A549 (cell line): ENCODE data around the gene ADAP2. TPM values are rescaled to one million over a fixed set of nuclear protein-coding genes. Genes with fewer than 3 reads are reported as not detected.

ENCODE experiments used
- ATAC-seq, 2 experiments: fragments of 200-7000 bp in 1 of 2; fragments of >200 bp in 1 of 2; cut with Nextera tagmentation in 1 of 2; cut with Tn5 transposase in 1 of 2; 3 replicates each; pipeline versions ENCODE4 v1.8.0 to v1.9.1; 2018 to 2020; ENCODE audit warnings: mild to moderate bottlenecking in 1 of 2, moderate library complexity in 1 of 2
- CTCF ChIA-PET: fragments of 300-600 bp; sonication (Branson Sonifier 250); formaldehyde crosslinking; extraction: SDS; loops from one replicate; lab custom pipeline; 2021; ENCODE audit warnings: antibody characterized with exemption, inconsistent platforms; lab: Yijun Ruan, JAX
- POLR2A ChIA-PET: fragments of 350-600 bp; formaldehyde crosslinking; extraction: SDS; loops from one replicate; lab custom pipeline; 2021; ENCODE audit warnings: antibody characterized with exemption, inconsistent platforms; lab: Yijun Ruan, JAX
- DNase-seq, 2 experiments: peaks; one replicate each; pipeline versions ENCODE4 v3.0.0 to v3.0.0-alpha.2; 2011 to 2016; ENCODE audit warnings: low read depth in 1 of 2, low spot score in 1 of 2
- FAIRE-seq: peaks from 2 replicates; lab custom pipeline; 2011; peaks lifted over from hg19 to GRCh38; lab: Jason Lieb, UNC
- H3K27ac ChIP-seq, 2 experiments: fragments of >200 bp; sonication (Bioruptor Twin); formaldehyde crosslinking; 3 replicates each; pipeline ENCODE4 v1.5.1; 2016 to 2017
- H3K4me1 ChIP-seq: fragments of >200 bp; sonication (Bioruptor Twin); formaldehyde crosslinking; 3 replicates; pipeline ENCODE4 v1.6.1; 2016
- H3K4me2 ChIP-seq: fragments of >200 bp; sonication (Bioruptor Twin); formaldehyde crosslinking; 3 replicates; pipeline ENCODE4 v1.6.1; 2016
- H3K4me3 ChIP-seq: fragments of >200 bp; sonication (Bioruptor Twin); formaldehyde crosslinking; 3 replicates; pipeline ENCODE4 v1.5.1; 2016
- H3K9me3 ChIP-seq: fragments of >200 bp; sonication (Bioruptor Twin); formaldehyde crosslinking; 3 replicates; pipeline ENCODE4 v1.6.1; 2016
- CBX2 ChIP-seq: fragments of 200-600 bp; sonication (generic); IDR thresholded peaks from 2 replicates; pipeline ENCODE4 v1.6.1; 2016; ENCODE audit warnings: low read depth, mild to moderate bottlenecking, borderline replicate concordance
- CBX8 ChIP-seq: fragments of 200-600 bp; sonication (generic); IDR thresholded peaks from 2 replicates; pipeline ENCODE4 v1.6.1; 2016
- E2F6 ChIP-seq: IDR thresholded peaks from 2 replicates; pipeline ENCODE4 v1.6.1; 2012; ENCODE audit warnings: low read depth, borderline replicate concordance
- EHF ChIP-seq: fragments of 250-450 bp; sonication (Bioruptor Pico); IDR thresholded peaks from 2 replicates; pipeline ENCODE4 v1.5.0; 2020; ENCODE audit warnings: mild to moderate bottlenecking
- EHMT2 ChIP-seq: fragments of 200-600 bp; sonication (generic); IDR thresholded peaks from 2 replicates; pipeline ENCODE4 v1.6.1; 2016; ENCODE audit warnings: antibody characterized with exemption, low read depth, mild to moderate bottlenecking, moderate library complexity
- EP300 ChIP-seq, 2 experiments: fragments of >200 bp; sonication (Bioruptor Twin); formaldehyde crosslinking; IDR thresholded peaks; 2 replicates in 1 of 2; 3 replicates in 1 of 2; pipeline ENCODE4 v1.6.1; 2016 to 2017
- ESRRA ChIP-seq: fragments of 150-350 bp; IDR thresholded peaks from 2 replicates; pipeline ENCODE4 v1.6.1; 2014; ENCODE audit warnings: mild to moderate bottlenecking, low read length, borderline replicate concordance
- FOXS1 ChIP-seq: fragments of 250-450 bp; sonication (Bioruptor Pico); IDR thresholded peaks from 2 replicates; pipeline ENCODE4 v1.5.0; 2020; ENCODE audit warnings: mild to moderate bottlenecking, moderate library complexity
- HDAC2 ChIP-seq: fragments of 200-600 bp; sonication (generic); IDR thresholded peaks from 2 replicates; pipeline ENCODE4 v1.6.1; 2016
- HOXB5 ChIP-seq: fragments of 250-450 bp; sonication (Bioruptor Pico); IDR thresholded peaks from 2 replicates; pipeline ENCODE4 v1.5.0; 2020; ENCODE audit warnings: mild to moderate bottlenecking, moderate library complexity
- JUN ChIP-seq, 2 experiments: fragments of >200 bp; sonication (Bioruptor Twin); formaldehyde crosslinking; IDR thresholded peaks; 2 replicates in 1 of 2; 3 replicates in 1 of 2; pipeline ENCODE4 v1.6.1; 2016 to 2017
- MAFK ChIP-seq: fragments of 450-650 bp; IDR thresholded peaks from 2 replicates; pipeline ENCODE4 v1.6.1; 2014; ENCODE audit not compliant: partially characterized antibody
- NPAS2 ChIP-seq: fragments of 250-450 bp; sonication (Bioruptor Pico); IDR thresholded peaks from 2 replicates; pipeline ENCODE4 v1.8.0; 2022; ENCODE audit warnings: mild to moderate bottlenecking, moderate library complexity, borderline replicate concordance
- NR3C1 ChIP-seq: fragments of >200 bp; sonication (Bioruptor Twin); formaldehyde crosslinking; IDR thresholded peaks from 3 replicates; pipeline ENCODE4 v1.6.1; 2017
- POLR2A ChIP-seq: IDR thresholded peaks from 2 replicates; pipeline ENCODE4 v1.6.1; 2012; ENCODE audit warnings: mild to moderate bottlenecking, low read length
- RAD21 ChIP-seq, 2 experiments: fragments of >200 bp in 1 of 2; sonication (Bioruptor Twin) in 1 of 2; formaldehyde crosslinking in 1 of 2; IDR thresholded peaks in 1 of 2; conservative IDR thresholded peaks in 1 of 2; 2 replicates in 1 of 2; 3 replicates in 1 of 2; pipeline ENCODE4 v1.6.1; 2012 to 2018; ENCODE audit warnings: inconsistent platforms in 1 of 2
- RFX5 ChIP-seq: fragments of 450-650 bp; IDR thresholded peaks from 2 replicates; pipeline ENCODE4 v1.7.1; 2014; ENCODE audit warnings: antibody characterized with exemption, mild to moderate bottlenecking, moderate library complexity
- SMC3 ChIP-seq: fragments of >200 bp; sonication (Bioruptor Twin); formaldehyde crosslinking; IDR thresholded peaks from 3 replicates; pipeline ENCODE4 v1.6.1; 2018; ENCODE audit warnings: inconsistent platforms
- USF2 ChIP-seq: fragments of 450-650 bp; IDR thresholded peaks from 2 replicates; pipeline ENCODE4 v1.6.1; 2014; ENCODE audit warnings: antibody characterized with exemption
- ZFP36 ChIP-seq: fragments of 450-650 bp; IDR thresholded peaks from 2 replicates; pipeline ENCODE4 v1.6.1; 2014; ENCODE audit warnings: borderline replicate concordance; ENCODE audit not compliant: partially characterized antibody
- WGBS: methylation state at CpG from one replicate; pipeline ENCODE4 v1.1.6; 2017; ENCODE audit errors: missing lambda C conversion rate; 5-methylcytosine and 5-hydroxymethylcytosine counted together
- polyA plus RNA-seq, 4 experiments: library from polyadenylated mRNA; depleted of rRNA in 3 of 4; stranded (reverse); fragments of >200 nt; fragmentation: RNase III in 1 of 4; extraction: RNeasy Plus Mini Kit Qiagen cat#74134 plus additional on column Dnase treatment in 1 of 4; gene quantifications; 2 replicates in 3 of 4; 3 replicates in 1 of 4; pipeline ENCODE4 v1.2.3, GENCODE V29; 2011 to 2017
- TF ChIP-seq, protein P1 (sequence below): fragments of 200-600 bp; sonication (generic); IDR thresholded peaks from 2 replicates; pipeline ENCODE4 v1.6.1; 2016; ENCODE audit warnings: antibody characterized with exemption, mild to moderate bottlenecking, moderate library complexity
- TF ChIP-seq, protein P2 (sequence below): IDR thresholded peaks from 2 replicates; pipeline ENCODE4 v1.6.1; 2012
- TF ChIP-seq, protein P3 (sequence below): fragments of 150-350 bp; IDR thresholded peaks from 2 replicates; pipeline ENCODE4 v1.6.1; 2014; ENCODE audit warnings: low read depth, mild to moderate bottlenecking, low read length

Gene ADAP2
- polyA plus RNA-seq, 2 of the 4 experiments (the other 2 are of a cell fraction) = 3.9 to 4.5 TPM

GRCh38 chr17:30950669-30951399 lies 29.1 kb downstream of the ADAP2 start:
- Histone ChIP-seq H3K9me3 (no peaks in the 10 kb centered on the region), H3K4me1 (peaks cover 11% of the 10 kb centered on the region), H3K27ac (0 out of 6 replicates have a peak overlapping the region, but pooled peaks of 1 of the 2 experiments have one; percentile 4), H3K4me2 (peak overlapping the region; percentile 15; the same call in 1 of the 3 replicates), H3K4me3 (no peak overlapping the region)
- 70% methylated on average over 9 of the region's 9 CpGs for WGBS
- ATAC-seq = peak; percentile 69 to 85
- no peak for FAIRE-seq
- DNase-seq = peak in 1 of 2 experiments; percentile 81
- POLR2A ChIA-PET = no interaction called here
- TF ChIP-seq CBX2 (no peak), MAFK (peak; percentile 82)
- CTCF ChIA-PET = interaction anchor here (1.2 to 1.3 kb wide), 2 partner anchors 10 to 16 kb away, joined by 3 to 6 read pairs; no protein-coding TSS in a partner anchor

GRCh38 chr17:30952638-30953393 lies 31.1 kb downstream of the ADAP2 start:
- ATAC-seq = no peak
- Histone ChIP-seq H3K4me3 (no peak overlapping the region), H3K9me3 (no peaks in the 10 kb centered on the region), H3K4me1 (peaks cover 11% of the 10 kb centered on the region), H3K27ac (no peak overlapping the region), H3K4me2 (no peak overlapping the region)
- CTCF ChIA-PET = interaction anchor here (0.8 to 1.8 kb wide), 6 partner anchors 9 to 572 kb away, joined by 3 to 6 read pairs (median 4); partner anchors contain the start of gene RNF135
- WGBS = 84% methylated on average over 9 of the region's 9 CpGs
- no peak for TF ChIP-seq NR3C1
- no peak for DNase-seq
- FAIRE-seq = no peak
- POLR2A ChIA-PET = no interaction called here

DNA sequence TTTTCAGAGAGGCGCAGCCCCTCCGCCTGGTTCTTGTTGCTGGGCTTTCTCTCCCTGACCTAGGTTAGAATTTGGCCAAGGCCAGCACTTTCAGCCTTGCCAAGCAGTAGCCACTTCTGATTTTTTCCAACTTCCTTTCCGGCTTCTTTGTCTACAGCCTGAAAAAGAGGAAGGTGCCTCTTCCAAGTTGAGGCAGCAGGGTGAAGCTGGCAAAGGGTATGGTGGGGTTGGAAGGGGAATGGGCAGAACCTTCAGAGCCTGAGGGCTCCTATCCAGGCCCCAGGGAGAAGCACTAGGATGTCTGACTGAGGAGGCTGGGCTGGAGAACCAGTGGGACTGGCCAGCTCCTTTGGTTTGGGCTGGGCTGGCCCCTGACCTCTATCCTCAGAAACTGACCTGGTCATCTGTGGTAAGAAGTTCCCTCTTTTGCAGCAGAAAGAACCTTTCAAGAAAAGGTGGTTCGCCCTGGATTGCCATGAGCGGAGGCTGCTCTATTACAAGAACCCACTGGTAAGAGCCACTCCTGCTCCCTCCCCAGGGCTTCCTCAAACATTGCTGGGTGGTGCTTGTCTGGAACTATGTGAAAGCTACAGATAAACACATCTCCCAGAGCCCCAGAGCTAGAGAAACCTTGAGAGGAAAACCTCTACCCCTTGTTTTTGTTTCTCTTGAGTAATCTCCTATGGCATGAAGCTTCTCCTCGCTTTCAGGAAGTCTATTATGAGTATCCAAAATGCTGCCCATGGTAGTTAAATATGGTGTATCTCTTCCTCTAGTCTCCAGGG lies 32.5 kb downstream of the ADAP2 start:
- no peak overlapping the region for H3K4me2 ChIP-seq
- WGBS = 87% methylated on average over 6 of the region's 6 CpGs
- H3K9me3 ChIP-seq = no peaks in the 10 kb centered on the region
- ChIA-PET CTCF (interaction anchor here (0.5 to 1.8 kb wide), 5 partner anchors 8 to 571 kb away, joined by 3 to 6 read pairs (median 4); partner anchors contain the start of gene RNF135), POLR2A (no interaction called here)
- peaks cover 11% of the 10 kb centered on the region for H3K4me1 ChIP-seq
- ATAC-seq = no peak
- no peak for DNase-seq
- H3K27ac ChIP-seq = no peak overlapping the region
- no peak overlapping the region for H3K4me3 ChIP-seq
- no peak for TF ChIP-seq EHF
- TF ChIP-seq, protein P1, sequence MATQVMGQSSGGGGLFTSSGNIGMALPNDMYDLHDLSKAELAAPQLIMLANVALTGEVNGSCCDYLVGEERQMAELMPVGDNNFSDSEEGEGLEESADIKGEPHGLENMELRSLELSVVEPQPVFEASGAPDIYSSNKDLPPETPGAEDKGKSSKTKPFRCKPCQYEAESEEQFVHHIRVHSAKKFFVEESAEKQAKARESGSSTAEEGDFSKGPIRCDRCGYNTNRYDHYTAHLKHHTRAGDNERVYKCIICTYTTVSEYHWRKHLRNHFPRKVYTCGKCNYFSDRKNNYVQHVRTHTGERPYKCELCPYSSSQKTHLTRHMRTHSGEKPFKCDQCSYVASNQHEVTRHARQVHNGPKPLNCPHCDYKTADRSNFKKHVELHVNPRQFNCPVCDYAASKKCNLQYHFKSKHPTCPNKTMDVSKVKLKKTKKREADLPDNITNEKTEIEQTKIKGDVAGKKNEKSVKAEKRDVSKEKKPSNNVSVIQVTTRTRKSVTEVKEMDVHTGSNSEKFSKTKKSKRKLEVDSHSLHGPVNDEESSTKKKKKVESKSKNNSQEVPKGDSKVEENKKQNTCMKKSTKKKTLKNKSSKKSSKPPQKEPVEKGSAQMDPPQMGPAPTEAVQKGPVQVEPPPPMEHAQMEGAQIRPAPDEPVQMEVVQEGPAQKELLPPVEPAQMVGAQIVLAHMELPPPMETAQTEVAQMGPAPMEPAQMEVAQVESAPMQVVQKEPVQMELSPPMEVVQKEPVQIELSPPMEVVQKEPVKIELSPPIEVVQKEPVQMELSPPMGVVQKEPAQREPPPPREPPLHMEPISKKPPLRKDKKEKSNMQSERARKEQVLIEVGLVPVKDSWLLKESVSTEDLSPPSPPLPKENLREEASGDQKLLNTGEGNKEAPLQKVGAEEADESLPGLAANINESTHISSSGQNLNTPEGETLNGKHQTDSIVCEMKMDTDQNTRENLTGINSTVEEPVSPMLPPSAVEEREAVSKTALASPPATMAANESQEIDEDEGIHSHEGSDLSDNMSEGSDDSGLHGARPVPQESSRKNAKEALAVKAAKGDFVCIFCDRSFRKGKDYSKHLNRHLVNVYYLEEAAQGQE = no peak
- TF ChIP-seq JUN (IDR thresholded peaks at IDR 0.05) = no peak
- TF ChIP-seq USF2 = no peak
- no peak for TF ChIP-seq NPAS2 (CRISPR knock-in tag)
- TF ChIP-seq E2F6 = no peak
- no peak for TF ChIP-seq FOXS1
- no peak for TF ChIP-seq CBX8
- TF ChIP-seq ZFP36 = no peak
- no peak for TF ChIP-seq HOXB5 (CRISPR knock-in tag)
- TF ChIP-seq SMC3 = no peak
- no peak for TF ChIP-seq EHMT2
- TF ChIP-seq, protein P2, sequence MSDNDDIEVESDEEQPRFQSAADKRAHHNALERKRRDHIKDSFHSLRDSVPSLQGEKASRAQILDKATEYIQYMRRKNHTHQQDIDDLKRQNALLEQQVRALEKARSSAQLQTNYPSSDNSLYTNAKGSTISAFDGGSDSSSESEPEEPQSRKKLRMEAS = no peak
- no peak for TF ChIP-seq RAD21 (conservative IDR thresholded peaks at IDR 0.05 in 1 of 2, IDR thresholded peaks at IDR 0.05 in 1 of 2)
- no peak for TF ChIP-seq RFX5
- TF ChIP-seq POLR2A = no peak
- no peak for TF ChIP-seq HDAC2
- TF ChIP-seq, protein P3, sequence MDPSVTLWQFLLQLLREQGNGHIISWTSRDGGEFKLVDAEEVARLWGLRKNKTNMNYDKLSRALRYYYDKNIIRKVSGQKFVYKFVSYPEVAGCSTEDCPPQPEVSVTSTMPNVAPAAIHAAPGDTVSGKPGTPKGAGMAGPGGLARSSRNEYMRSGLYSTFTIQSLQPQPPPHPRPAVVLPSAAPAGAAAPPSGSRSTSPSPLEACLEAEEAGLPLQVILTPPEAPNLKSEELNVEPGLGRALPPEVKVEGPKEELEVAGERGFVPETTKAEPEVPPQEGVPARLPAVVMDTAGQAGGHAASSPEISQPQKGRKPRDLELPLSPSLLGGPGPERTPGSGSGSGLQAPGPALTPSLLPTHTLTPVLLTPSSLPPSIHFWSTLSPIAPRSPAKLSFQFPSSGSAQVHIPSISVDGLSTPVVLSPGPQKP = no peak
- TF ChIP-seq ESRRA = no peak
- TF ChIP-seq EP300 (IDR thresholded peaks at IDR 0.05) = no peak
- FAIRE-seq = no peak
